HK-2 (cell line): ENCODE measurements around the gene SETD6.

Source experiments
- DNase-seq: peaks from one replicate; pipeline ENCODE4 v3.0.0-alpha.2; 2018; ENCODE audit not compliant: unreplicated experiment

Gene SETD6

DNA sequence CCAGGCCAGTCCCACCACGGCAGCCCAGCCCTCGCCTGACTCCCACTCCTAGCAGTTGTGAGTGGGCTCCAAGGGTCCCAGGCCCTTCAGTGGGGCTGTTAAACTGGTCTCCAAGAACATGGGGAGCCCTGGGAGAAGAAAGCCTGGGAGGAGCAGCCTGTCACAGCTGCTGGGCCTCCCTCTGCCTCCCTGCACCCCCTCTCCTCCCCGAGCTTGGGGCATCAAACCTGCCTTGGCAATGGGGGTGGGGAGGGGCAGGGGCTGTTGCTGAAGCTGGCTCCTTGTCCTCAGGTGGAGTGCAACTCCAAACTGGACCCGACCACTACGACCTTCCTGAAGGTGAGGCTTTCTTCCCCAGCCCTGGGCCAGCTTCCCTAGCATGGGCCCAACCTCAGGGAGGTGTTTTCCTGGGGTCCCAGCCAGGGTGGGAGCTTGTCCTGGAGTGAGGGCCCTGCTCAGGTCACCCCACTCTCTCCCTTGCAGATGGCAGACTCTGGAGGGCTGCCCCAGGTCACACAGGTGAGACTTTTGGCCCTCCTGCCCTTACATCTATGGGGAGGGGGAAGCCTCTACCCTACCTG is 6.6 kb upstream of the SETD6 start:
- no peak for DNase-seq

DNA sequence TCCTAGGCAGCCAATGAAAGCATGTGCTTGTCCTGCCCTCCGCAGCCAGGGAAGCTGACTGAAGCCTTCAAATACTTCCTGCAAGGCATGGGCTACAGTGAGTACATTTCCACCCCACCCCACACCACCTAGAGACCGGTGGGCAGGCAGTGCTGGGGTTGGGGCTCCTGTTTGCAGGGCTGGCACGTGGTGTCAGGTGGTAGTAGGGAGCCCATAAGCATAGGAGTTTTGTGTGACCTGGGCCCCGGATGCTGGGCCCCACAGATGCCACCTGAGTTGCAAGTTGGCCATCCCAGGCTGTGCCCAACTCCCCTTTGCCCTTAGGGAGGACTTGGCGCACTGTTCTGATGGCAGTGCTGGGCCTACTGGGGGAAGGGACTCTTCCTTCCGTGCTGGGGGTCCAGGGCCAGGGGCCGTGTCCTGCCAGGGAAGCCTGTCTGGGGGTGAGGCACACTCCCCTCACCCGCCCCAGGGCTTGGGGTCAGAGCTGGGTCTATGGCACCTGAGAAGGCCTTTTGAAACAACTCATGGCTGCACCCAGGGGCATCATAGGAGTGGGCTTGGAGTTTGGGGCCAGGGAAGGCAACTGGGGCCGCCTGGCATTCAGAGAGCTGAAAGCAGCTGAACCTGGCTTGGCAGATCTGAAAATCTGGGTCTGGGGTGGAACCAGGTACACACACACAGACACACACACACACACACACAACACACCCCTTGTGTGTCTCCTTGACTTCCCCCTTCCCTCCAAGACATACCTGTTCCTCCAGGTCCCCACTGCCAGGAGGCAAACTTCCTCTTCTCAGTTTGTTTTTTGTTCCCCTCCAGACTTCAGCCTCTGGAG is 5.8 kb upstream of the SETD6 start:
- no peak for DNase-seq

DNA sequence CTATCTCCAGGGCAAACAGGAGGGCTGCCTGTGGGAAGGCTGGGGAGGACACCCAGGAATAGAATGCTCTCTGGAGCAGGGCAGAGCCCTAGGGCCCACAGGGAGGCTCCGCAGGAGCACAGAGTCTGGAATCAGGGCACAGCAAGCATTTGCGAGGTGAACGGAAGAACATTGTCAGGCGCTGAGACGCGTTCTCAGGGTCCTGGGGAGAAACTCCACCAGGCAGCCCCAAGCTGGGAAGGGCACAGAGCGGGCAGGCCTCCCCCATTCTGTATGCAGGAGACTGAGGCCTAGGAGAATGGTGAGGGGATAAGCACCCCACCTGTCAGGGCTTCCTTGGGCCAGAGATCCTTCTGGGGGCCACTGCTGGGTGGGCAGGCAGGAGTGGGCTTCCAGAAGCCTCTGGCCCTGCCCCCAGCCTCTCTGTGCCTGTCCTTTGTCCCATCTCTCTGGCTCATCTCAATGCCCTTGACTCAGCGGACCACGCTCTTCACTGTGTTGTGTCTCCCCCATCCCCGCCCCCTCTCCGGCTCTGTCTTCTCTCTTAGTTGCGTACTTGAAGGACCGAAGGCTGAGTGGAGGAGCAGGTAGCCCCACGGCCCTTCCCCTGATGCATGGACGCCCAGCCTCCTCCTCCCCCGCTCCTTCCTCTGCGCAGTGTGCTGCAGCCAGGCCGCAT is 5.1 kb upstream of the SETD6 start:
- no peak for DNase-seq

DNA sequence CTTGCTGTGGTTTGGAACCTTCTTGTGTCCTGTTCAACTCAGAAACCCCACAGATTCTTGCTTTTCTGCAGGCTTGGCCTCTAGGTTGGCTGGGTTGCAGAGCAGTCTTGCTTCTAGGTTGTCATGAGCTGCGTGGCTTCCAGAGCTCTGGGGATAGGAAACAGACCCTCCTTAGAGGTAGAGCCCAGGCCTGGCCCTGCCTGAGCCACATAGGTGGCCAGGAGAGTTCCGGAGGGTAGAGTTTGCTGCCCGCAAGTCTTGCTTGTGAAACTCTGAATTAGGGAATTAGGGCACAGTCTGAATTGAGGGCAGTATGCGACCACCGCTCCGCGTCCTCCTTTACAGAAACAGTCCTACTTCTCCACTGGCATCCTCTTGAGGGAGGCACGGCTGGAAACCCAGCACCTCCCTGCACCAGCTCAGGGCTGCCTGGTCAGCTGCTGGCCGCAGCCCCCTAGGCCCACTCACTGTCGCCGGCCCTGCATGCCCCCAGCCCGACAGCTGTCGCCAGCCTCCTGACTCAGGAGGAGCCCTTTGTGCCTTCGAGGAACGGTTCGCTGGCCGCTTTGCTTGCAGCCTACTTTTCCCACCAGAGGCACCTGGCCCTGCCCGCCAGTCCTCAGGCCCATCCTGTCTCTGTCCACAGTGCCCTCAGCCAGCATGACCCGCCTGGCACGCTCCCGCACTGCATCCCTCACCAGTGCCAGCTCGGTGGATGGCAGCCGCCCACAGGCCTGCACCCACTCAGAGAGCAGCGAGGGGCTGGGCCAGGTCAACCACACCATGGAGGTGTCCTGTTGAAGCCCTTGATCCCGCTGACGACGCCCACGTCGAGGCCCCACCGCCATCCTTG is 4.3 kb upstream of the SETD6 start:
- no peak for DNase-seq

DNA sequence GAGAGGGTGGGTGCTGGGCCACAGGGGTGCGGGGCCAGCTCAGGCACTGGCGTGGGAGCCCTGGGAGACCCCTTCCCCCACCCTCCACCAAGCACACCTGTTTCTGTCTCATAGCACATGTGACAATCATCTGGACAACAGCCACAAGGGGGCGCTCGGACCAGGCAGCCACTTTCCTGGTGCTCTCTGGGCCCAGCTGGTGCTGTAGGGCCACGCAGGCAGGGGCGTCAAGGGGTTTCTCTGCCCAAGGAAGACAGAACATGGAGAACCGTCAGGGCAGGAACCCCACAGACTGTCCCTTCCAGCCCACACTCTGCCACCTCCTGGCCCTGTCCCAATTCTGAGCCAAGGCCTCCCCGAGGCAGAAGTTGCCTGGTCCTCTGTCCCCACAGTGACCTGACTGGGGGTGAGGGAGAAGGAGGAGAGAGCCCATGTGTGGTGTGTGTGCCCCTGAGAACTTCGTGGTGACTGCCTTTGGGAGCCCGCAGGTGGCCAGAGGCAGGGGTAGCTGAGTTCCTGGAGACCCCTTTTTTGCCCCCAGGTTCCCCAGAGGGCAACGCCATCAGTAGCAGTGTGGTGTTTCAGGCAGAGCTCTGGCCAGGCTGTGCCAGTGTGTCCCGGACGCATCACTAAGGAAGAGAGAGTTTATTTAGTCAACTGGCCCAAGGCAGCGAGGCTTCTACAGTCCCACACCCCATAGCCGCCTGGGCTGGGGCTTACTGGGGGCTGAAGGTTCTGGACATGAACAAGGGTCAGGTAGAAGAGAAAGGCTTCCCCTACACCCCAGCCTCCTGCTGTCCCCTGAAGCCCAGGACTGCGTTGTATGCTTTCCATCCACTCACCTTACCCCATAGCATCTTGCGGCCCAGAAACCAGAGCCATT is 3.1 kb upstream of the SETD6 start:
- peak; percentile 82 for DNase-seq

DNA sequence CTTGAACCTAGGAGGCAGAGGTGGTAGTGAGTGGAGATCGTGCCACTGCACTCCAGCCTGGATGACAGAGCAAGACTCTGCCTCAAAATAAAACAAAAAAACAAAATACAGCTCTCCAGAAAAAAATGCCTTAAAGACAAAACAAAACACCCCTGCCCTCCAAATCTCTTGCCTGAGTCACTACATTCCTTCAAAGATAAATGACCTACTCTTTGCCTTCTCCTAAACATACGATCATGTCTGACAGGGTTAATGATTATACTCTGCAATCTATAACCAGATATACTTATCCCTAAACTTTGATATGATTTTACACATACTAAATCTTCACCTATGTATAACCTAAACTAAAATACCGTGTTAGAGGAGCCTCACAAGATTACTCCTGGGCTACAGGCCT is 1.4 kb upstream of the SETD6 start:
- no peak for DNase-seq

DNA sequence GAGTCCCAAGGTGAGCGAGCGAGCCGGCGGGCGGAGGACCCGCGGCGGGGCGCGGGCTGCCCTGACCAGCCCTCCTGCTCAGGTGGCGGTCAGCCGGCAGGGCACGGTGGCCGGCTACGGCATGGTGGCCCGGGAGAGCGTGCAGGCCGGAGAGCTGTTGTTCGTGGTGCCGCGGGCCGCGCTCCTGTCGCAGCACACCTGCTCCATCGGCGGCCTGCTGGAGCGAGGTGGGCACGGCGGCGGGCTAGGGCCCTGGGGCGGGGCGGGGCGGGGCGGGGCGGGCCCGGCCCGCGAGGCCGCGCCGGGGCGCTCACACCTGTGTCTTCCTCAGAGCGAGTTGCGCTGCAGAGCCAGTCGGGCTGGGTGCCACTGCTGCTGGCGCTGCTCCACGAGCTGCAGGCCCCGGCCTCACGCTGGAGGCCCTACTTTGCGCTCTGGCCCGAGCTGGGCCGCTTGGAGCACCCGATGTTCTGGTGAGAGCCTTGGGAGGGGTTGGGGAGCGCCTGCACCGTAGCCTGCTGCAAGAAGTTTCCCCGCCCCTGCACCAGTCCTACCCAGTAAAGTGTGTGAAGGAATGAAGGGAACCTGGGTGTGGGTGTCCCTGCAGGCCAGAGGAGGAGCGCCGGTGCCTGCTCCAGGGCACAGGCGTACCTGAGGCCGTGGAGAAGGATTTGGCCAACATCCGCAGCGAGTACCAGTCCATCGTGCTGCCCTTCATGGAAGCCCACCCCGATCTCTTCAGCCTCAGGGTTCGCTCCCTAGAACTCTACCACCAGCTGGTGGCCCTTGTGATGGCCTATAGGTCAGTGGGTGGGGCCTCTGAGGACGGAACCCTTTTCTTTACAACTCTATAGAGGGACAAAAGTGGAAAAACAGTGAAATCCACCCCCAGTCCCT is 802 bp downstream of the SETD6 start:
- DNase-seq = peak; percentile 67

DNA sequence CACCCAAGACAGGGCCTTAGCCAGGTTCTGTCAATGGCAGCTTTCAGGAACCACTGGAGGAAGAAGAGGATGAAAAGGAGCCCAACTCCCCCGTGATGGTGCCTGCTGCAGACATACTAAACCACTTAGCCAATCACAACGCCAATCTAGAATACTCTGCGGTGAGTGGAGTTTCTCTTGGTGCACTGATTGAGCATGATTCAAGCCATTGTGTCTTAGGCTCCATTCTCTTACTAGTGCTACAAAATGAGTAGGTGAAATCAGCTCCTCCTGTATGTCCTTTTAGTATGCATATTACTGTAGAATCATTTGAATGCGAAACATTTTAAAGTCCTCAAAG is 1.4 kb downstream of the SETD6 start:
- no peak for DNase-seq

DNA sequence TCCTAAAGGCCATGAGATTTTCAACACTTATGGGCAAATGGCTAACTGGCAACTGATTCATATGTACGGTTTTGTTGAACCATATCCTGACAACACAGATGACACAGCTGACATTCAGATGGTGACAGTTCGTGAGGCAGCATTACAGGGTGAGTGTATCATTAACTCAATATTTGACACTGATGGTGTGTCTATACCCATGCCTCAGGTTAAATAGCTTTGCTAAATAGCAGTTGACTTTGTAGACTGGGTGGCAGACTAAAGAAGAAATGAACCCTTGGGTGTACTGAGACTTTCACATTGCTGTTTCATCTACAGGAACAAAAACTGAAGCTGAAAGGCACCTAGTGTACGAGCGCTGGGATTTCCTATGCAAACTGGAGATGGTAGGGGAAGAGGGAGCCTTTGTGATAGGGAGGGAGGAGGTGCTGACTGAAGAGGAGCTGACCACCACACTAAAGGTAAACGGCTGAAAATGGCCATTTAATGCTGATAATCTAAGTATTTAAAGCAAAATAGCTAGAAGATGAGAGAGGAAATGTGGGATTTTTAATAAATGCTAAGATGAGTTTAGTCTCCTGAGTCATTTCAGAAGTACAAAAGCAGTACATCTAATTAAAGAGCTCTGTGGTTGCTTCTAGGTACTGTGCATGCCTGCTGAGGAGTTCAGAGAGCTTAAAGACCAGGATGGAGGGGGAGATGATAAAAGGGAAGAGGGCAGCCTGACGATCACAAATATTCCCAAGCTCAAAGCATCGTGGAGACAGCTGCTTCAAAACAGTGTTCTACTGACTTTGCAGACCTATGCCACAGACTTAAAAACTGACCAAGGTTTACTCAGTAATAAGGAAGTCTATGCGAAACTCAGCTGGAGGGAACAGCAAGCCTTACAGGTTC is 3.0 kb downstream of the SETD6 start:
- DNase-seq = no peak

DNA sequence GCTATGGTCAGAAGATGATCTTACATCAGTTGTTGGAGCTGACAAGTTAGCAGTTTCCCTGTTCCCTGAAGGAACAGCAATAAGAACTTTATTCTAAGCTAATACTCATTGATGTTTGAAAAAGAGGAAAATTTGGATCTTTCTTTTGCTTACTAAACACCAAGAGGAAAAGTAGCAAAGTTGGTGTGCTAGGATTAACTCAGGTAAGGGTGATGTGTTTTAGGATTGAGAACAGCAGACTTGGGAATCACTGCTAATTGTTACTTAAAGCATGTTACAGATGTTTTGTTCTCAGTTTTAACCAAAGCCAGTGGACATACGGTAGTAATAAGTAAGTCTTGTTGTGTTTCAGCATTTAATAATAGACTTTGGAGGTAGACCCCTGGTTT is 3.7 kb downstream of the SETD6 start:
- no peak for DNase-seq

DNA sequence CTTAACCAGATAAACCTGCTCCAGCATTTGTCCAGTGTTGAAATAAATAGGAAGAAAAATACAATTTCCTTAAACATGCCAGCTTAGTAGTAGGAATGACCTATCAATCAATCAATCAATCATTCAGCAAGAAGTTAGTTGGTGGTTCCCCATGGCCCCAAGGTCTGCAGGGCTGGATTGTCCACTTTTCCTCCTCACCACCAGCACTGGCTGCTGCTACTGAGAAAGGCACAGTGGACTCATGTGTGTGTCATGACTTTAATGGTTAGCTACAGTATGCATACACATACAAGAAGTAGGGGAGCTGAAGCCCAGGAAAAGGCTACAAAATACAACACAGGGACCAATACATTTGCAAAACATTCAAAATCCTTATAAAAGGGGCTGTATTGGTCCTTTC is 4.4 kb downstream of the SETD6 start:
- no peak for DNase-seq

DNA sequence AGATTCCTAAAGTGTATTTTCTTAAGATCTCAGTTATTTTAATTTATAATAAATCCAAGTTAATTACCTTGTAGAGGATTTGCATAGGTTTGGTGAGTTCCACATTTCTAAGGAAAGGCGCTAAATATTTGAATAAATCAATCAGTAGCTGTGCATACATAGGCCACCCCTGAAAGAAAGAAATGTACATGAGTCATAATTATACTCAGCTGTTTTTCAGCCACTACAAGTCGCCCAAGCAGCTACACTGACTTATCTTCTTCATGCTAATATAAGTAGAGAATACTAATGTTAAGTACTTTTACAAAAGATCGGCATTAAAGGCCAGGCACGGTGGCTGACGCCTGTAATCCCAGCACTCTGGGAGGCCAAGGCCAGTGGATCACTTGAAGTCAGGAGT is 14.9 kb downstream of the SETD6 start:
- DNase-seq = no peak

DNA sequence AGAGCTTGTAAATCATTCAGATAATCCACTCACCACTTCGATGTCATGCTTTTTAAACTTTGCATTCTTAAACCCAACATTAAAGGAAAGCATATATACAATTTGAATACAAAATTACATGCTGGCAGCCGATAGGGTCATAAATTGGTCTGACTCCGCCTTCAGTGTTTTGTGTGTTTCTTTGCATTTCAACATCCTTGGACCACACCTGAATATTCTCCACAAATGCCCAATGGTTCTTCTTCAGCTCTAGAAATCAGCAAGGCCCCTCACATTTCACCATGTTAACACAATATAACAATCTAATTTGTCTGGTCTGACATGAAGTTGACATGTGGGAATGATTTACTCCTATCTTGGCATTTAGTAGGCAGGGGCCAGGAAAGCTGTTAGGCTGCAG is 17.1 kb downstream of the SETD6 start:
- no peak for DNase-seq

DNA sequence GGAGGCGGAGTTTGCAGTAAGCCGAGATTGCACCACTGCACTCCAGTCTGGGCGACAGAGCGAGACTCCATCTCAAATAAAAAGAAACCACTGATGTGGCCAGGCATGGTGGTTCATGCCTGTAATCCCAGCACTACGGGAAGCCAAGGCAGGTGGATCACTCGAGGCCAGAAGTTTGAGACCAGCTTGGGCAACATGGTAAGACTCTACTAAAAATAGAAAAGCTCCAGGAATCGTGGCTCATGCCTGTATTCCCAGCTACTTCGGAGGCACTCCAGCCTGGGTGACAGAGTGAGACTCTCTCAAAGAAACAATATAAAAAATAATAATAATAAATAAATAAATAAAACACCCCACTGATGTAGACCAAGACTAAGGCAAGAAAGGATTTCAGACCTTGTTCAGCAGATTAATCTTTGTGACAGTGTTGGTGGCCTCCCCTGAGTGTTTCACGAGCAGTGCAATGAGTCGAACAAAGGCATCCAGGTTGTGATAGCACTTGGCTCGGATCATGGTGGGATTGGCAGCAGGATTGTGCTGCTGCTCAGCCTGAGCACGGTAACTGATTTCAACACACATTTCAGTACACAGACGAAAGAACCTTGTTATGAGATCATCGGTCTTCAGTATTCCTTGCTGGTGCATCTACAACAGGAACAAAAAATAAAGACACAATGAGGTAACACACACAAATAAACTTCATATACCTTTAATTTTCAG is 18.6 kb downstream of the SETD6 start:
- no peak for DNase-seq

DNA sequence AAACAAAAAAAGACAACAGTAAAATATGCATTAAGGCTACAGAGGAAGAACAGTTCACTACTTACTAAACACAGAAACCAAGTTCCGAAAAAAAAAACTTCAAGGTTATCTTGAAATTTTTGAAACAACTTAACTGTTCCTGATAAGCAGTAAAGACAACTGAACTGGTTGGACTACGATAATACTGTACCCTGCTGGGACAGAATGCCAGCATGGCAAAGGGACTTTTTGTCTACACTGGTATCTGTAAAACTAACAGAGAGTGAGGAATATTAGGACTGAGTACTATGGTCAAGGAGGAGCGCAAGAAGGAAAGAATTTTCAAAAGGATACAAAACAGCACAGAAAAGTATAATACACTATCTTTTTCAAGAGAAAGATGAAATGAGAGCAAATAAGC is 19.8 kb downstream of the SETD6 start:
- no peak for DNase-seq

DNA sequence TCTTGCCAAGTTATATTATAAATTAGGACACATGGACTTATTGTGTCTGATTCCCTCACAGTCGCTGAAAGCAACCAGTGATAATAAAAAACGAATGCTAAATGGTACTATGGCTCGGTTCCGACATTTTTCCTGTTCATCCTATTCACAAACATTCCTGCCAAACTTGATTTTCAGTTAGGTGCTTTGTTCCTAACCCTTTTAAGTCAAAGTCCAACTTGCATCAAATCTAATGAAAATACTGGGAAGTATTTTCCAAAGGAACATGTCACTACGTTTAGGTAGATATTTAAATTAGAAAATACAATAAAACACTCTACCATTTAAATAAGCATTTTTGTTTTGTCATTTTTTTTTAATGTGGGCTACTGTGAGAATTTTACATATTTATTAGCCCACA is 21.0 kb downstream of the SETD6 start:
- no peak for DNase-seq

DNA sequence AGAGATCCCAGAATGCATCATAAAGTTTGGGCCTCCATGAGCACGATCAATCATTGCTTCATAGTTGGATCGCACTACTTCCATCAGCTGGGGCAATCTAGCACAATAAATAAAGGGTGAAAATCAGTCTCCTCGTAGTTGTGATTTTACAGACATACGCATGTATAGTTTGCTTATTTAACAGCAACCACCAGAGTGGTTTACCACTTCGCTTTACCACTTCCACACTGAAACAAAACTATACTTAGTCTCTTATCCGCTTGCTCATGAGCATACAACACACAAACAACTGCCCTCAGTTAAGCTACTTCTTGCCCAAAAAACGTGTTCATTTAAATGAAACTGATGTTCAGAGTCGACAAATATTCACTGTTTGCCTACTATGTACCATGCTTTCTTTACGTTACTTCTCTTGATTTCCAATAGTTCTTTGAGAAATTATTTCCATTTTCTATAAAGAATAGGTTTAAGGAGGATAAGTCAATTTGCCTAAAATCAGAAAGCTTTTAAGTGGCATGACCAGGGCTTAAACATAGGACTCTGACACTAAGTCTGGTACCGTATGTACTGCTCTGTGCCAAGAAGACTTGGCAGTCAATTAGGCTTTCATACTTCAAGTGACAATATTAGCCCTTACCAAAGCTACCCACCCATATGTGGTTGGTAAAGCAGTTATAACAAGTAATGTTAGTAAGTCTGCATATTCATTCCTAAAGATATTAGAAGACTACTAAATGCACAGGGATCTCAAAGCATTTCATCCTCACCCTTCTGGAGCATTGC is 22.0 kb downstream of the SETD6 start:
- no peak for DNase-seq

DNA sequence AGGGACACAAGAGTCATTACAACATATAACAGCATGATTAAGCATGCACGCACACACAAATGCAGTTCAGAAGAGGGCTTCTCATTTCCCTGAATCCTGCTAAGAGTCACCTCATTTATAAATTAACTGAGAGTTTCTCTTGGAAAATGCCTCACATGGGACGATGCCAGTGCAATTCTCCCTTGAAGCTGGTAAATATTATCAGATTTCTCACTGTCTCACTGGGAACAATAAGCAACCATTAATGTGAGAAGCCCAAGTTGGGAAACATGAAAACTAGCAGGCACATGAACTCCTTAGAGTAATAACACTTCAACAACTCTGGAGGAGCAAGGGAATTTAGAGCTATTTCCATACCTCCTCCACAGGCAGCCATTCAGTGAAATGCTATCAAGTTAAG is 26.4 kb downstream of the SETD6 start:
- DNase-seq = no peak
